Uterus (tissue), 4 donors: ENCODE data around the gene TAF11L11. TPM values are rescaled to one million over a fixed set of nuclear protein-coding genes. Genes with fewer than 3 reads are reported as not detected.
"Not testable (repeated sequence)": the region's sequence is repeated elsewhere in the genome, so short reads cannot be mapped to it uniquely, and the experiment has no call there.

Experiments
- DNase-seq, 2 donors: peaks; one replicate each; pipeline ENCODE4 v3.0.0-alpha.2; 2019 to 2020
- H3K27ac ChIP-seq, 2 donors: fragments of 200-600 bp; sonication (generic); 1 replicate in 1 of 2; 2 replicates in 1 of 2; pipeline ENCODE4 v1.5.1; 2016 to 2018
- H3K27me3 ChIP-seq, 2 donors: fragments of 200-600 bp; sonication (generic); one replicate each; pipeline ENCODE4 v1.5.1; 2018 to 2019; ENCODE audit warnings: control low read depth in 1 of 2
- H3K36me3 ChIP-seq, 2 donors: fragments of 200-600 bp; sonication (generic); one replicate each; pipeline ENCODE4 v1.5.1; 2019; ENCODE audit warnings: control low read depth in 1 of 2
- H3K4me1 ChIP-seq, 2 donors: fragments of 200-600 bp; sonication (generic); one replicate each; pipeline ENCODE4 v1.5.1; 2018 to 2019; ENCODE audit warnings: control low read depth in 1 of 2
- H3K4me3 ChIP-seq, 2 donors: fragments of 200-600 bp; sonication (generic); 1 replicate in 1 of 2; 2 replicates in 1 of 2; pipeline ENCODE4 v1.5.1; 2018 to 2019; ENCODE audit warnings: mild to moderate bottlenecking in 1 of 2
- H3K9me3 ChIP-seq, 2 donors: fragments of 200-600 bp; sonication (generic); one replicate each; pipeline ENCODE4 v1.5.1; 2019; ENCODE audit warnings: control low read depth in 1 of 2
- CTCF ChIP-seq, 4 experiments: fragments of 200-600 bp in 2 of 4; fragments of 450-650 bp in 2 of 4; sonication (generic) in 2 of 4; IDR thresholded peaks; one replicate each; pipeline ENCODE4 v1.5.1; 2016 to 2019; ENCODE audit warnings: antibody characterized with exemption in 4 of 4, mild to moderate bottlenecking in 2 of 4, moderate library complexity in 1 of 4
- POLR2A ChIP-seq, 2 donors: fragments of 450-650 bp; IDR thresholded peaks; one replicate each; pipeline ENCODE4 v1.6.1; 2016; ENCODE audit warnings: antibody characterized with exemption in 2 of 2, mild to moderate bottlenecking in 1 of 2, moderate library complexity in 1 of 2
- intact Hi-C: fragments of 100-400 bp; cut with DNase I; formaldehyde crosslinking; loops from one replicate; pipeline ENCODE4 v1.15.1; 2023; ENCODE audit warnings: low total_unique reads
- total RNA-seq, 4 donors: library from RNA; depleted of rRNA in 3 of 4; stranded (reverse); fragments of >200 nt in 3 of 4; gene quantifications; one replicate each; pipeline versions ENCODE4 v1.1.0 to v1.2.4, GENCODE V29; 2014 to 2023
- donor health status: DM: yes; HTN: yes; CAD: no.

TAF11L11 gene
- not detected for total RNA-seq

- H3K36me3 ChIP-seq, H3K4me1 ChIP-seq, intact Hi-C loops, H3K9me3 ChIP-seq, H3K27ac ChIP-seq, H3K4me3 ChIP-seq, DNase-seq, H3K27me3 ChIP-seq: not testable (repeated sequence)
Observed at GRCh38 chr5:17603880-17604279, at the start of gene TAF11L11. Gene TAF11L11, plus strand, starts transcription at chr5:17604183.

- H3K9me3 ChIP-seq, DNase-seq, intact Hi-C loops, H3K4me1 ChIP-seq, H3K27me3 ChIP-seq, H3K36me3 ChIP-seq, H3K27ac ChIP-seq, H3K4me3 ChIP-seq: not testable (repeated sequence)
Observed at GRCh38 chr5:17585658-17586057, 18.3 kb upstream of the TAF11L11 start, which contains the start of gene TAF11L7. Gene TAF11L7, minus strand, starts transcription at chr5:17585758.

- intact Hi-C loops, result not testable (repeated sequence)
Observed at GRCh38 chr5:17590860-17591259, 13.1 kb upstream of the TAF11L11 start, which contains the start of gene TAF11L8. Gene TAF11L8, minus strand, starts transcription at chr5:17590960.

GRCh38 chr5:17594255-17594654 lies 9.7 kb upstream of the TAF11L11 start, which contains the start of gene TAF11L9:
Gene TAF11L9, minus strand, starts transcription at chr5:17594394.
- H3K36me3 ChIP-seq, H3K4me3 ChIP-seq, H3K27me3 ChIP-seq, H3K27ac ChIP-seq, H3K4me1 ChIP-seq, DNase-seq, H3K9me3 ChIP-seq, intact Hi-C loops: not testable (repeated sequence)

More at GRCh38 chr5:17590860-17591259, 13.1 kb upstream of the TAF11L11 start, which contains the start of gene TAF11L8:
- H3K4me3 ChIP-seq, H3K27ac ChIP-seq, H3K4me1 ChIP-seq, H3K9me3 ChIP-seq, H3K36me3 ChIP-seq, H3K27me3 ChIP-seq, DNase-seq: not testable (repeated sequence)

- intact Hi-C loops, H3K9me3 ChIP-seq: not testable (repeated sequence)
Observed at GRCh38 chr5:17597728-17598127, 6.3 kb upstream of the TAF11L11 start, which contains the start of gene TAF11L10. Gene TAF11L10, minus strand, starts transcription at chr5:17597828.

GRCh38 chr5:17604951-17605350 lies 968 bp downstream of the TAF11L11 start:
- Histone ChIP-seq H3K4me1 (no peaks in the 10 kb centered on the region), H3K9me3 (no peaks in the 10 kb centered on the region), H3K36me3 (no peaks in the 10 kb centered on the region), H3K27me3 (no peaks in the 10 kb centered on the region), H3K4me3 (no peak overlapping the region), H3K27ac (no peak overlapping the region)
- TF ChIP-seq CTCF (IDR thresholded peaks at IDR 0.05) (no peak), POLR2A (IDR thresholded peaks at IDR 0.05) (no peak)
- no peak for DNase-seq
- intact Hi-C loops, result no loop called here

More at GRCh38 chr5:17597728-17598127, 6.3 kb upstream of the TAF11L11 start, which contains the start of gene TAF11L10:
- H3K4me1 ChIP-seq, H3K4me3 ChIP-seq, H3K36me3 ChIP-seq, DNase-seq, H3K27ac ChIP-seq, H3K27me3 ChIP-seq: not testable (repeated sequence)

GRCh38 chr5:17607461-17607860 lies 3.5 kb downstream of the TAF11L11 start:
- H3K27me3 ChIP-seq, DNase-seq, H3K36me3 ChIP-seq, intact Hi-C loops, H3K27ac ChIP-seq, H3K4me3 ChIP-seq, H3K9me3 ChIP-seq, H3K4me1 ChIP-seq: not testable (repeated sequence)

- H3K9me3 ChIP-seq, H3K4me1 ChIP-seq, H3K27me3 ChIP-seq, H3K4me3 ChIP-seq, H3K27ac ChIP-seq, H3K36me3 ChIP-seq, intact Hi-C loops, DNase-seq: not testable (repeated sequence)
Observed at GRCh38 chr5:17610092-17610491, 6.1 kb downstream of the TAF11L11 start, which contains the start of gene TAF11L12. Gene TAF11L12, plus strand, starts transcription at chr5:17610392.
